ENCODE results near the gene AP3B1. TPM values are rescaled to one million over a fixed set of nuclear protein-coding genes. Genes with fewer than 3 reads are reported as not detected.

The AP3B1 gene
- total RNA-seq, 4 donors from 2014 or later: 31.2 to 42.1 (median 36.2) TPM

DNA sequence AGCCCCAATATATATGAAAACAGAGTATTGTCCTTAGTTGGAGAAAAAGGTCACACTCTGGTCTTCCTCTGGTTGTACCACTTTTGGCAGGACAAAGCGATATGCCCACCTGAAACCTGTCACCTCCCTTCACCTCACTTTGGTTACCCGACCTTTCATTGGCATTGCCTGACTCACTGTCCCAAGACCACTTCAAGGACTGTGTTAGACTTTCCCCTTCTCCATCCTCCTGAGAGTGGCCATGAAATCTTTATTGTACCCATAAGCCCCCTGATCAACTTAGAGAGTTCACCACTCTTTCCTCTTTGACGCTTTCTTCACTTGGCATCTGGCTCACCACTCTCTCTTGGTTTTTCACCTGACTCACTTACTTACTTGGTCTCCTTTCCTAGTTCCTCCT is 32.4 kb upstream of the AP3B1 start:
- no peak for DNase-seq (ENCODE audit: extremely low spot score)
- no peaks in the 10 kb centered on the region for H3K4me1 ChIP-seq
- H3K27me3 ChIP-seq: no peaks in the 10 kb centered on the region
- H3K27ac ChIP-seq (replicated peaks in 1 of 4): no peak overlapping the region
- intact Hi-C loops (cut with DNase I): no loop called here
- WGBS: 95% methylated on average over 3 of the region's 3 CpGs
- no peak overlapping the region for H3K4me3 ChIP-seq
- TF ChIP-seq EP300 (IDR thresholded peaks at IDR 0.05) (no peak), POLR2A (IDR thresholded peaks at IDR 0.05; ENCODE audit: low read depth) (no peak), POLR2AphosphoS5 (IDR thresholded peaks at IDR 0.05) (no peak)
- TF ChIP-seq, protein P1, sequence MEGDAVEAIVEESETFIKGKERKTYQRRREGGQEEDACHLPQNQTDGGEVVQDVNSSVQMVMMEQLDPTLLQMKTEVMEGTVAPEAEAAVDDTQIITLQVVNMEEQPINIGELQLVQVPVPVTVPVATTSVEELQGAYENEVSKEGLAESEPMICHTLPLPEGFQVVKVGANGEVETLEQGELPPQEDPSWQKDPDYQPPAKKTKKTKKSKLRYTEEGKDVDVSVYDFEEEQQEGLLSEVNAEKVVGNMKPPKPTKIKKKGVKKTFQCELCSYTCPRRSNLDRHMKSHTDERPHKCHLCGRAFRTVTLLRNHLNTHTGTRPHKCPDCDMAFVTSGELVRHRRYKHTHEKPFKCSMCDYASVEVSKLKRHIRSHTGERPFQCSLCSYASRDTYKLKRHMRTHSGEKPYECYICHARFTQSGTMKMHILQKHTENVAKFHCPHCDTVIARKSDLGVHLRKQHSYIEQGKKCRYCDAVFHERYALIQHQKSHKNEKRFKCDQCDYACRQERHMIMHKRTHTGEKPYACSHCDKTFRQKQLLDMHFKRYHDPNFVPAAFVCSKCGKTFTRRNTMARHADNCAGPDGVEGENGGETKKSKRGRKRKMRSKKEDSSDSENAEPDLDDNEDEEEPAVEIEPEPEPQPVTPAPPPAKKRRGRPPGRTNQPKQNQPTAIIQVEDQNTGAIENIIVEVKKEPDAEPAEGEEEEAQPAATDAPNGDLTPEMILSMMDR (IDR thresholded peaks at IDR 0.05): no peak
- H3K9me3 ChIP-seq: no peaks in the 10 kb centered on the region
- no peaks in the 10 kb centered on the region for H3K36me3 ChIP-seq

DNA sequence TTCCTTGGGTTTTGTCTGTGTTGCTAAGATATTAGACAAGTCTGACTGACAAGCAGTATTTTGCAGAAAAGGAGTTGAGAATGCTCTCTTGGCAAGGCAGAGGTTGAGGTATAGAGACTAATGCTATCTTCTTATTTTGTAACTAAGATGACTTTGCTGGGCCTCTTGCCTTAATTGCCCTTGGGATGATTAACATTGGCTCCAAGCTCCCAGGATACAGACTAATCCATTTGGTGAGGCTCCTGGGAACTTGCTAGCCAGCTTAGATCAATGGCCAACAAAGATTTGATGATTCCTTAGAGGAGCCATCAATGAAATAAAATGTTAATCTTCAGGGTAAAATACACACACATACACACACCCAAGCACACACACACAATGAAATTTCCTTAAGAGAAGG is 28.7 kb upstream of the AP3B1 start:
- H3K27me3 ChIP-seq: no peaks in the 10 kb centered on the region
- H3K4me3 ChIP-seq: no peak overlapping the region
- H3K36me3 ChIP-seq: no peaks in the 10 kb centered on the region
- H3K9me3 ChIP-seq: no peaks in the 10 kb centered on the region
- intact Hi-C loops (cut with DNase I): no loop called here
- no peaks in the 10 kb centered on the region for H3K4me1 ChIP-seq
- DNase-seq (ENCODE audit: extremely low spot score): no peak
- no peak overlapping the region for H3K27ac ChIP-seq (replicated peaks in 1 of 4)
- TF ChIP-seq POLR2A (IDR thresholded peaks at IDR 0.05; ENCODE audit: low read depth) (no peak), POLR2AphosphoS5 (IDR thresholded peaks at IDR 0.05) (no peak), EP300 (IDR thresholded peaks at IDR 0.05) (no peak)
- TF ChIP-seq, protein P1 (IDR thresholded peaks at IDR 0.05): no peak

DNA sequence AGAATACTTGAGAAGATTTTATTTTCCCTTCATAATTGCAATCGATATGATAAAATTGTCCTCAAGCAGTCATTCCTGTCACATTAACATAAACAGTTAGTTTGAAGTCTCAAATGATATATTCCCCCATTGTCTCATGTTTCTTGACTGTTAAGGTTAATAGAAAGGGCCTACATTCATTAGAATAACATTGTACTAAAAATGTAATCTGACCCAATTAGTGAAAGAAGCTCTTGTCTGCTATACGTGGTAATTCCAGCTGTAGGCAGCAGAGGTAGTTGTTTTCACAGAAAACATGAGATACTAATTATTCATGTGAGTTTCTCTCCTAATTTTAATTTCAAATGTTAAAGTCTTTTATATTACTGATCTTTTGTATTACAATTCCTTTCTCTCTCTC is 25.9 kb upstream of the AP3B1 start:
- TF ChIP-seq, protein P1 (IDR thresholded peaks at IDR 0.05): peak; percentile 45 to 61 (median 48)
- TF ChIP-seq POLR2AphosphoS5 (IDR thresholded peaks at IDR 0.05): no peak
- TF ChIP-seq POLR2A (IDR thresholded peaks at IDR 0.05; ENCODE audit: low read depth): no peak
- no peak for TF ChIP-seq EP300 (IDR thresholded peaks at IDR 0.05)
- 43% methylated on average over 2 of the region's 2 CpGs for WGBS
- Histone ChIP-seq H3K4me1 (no peaks in the 10 kb centered on the region), H3K4me3 (no peak overlapping the region), H3K9me3 (no peaks in the 10 kb centered on the region), H3K27me3 (no peaks in the 10 kb centered on the region), H3K27ac (replicated peaks in 1 of 4) (no peak overlapping the region), H3K36me3 (no peaks in the 10 kb centered on the region)
- DNase-seq (ENCODE audit: extremely low spot score): no peak
- intact Hi-C loops (cut with DNase I): no loop called here

DNA sequence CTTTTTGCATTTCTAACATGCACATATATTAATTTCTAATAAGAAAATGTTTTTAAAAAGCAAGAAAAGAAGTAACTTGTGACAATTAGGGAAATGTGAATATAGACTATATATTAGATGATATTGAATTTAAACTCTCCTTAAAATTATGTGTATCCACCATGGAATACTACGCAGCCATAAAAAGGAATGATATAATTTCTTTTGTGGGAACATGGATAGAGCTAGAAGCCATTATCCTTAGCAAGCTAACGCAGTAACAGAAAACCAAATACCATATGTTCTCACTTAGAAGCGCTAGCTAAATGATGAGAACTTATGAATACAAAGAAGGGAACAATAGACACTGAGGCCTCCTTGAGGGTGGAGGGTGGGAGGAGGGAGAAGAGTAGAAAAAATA is 23.8 kb upstream of the AP3B1 start:
- intact Hi-C loops (cut with DNase I): no loop called here
- no peak for DNase-seq (ENCODE audit: extremely low spot score)
- Histone ChIP-seq H3K27me3 (no peaks in the 10 kb centered on the region), H3K9me3 (no peaks in the 10 kb centered on the region), H3K4me1 (no peaks in the 10 kb centered on the region), H3K4me3 (no peak overlapping the region), H3K27ac (replicated peaks in 1 of 4) (no peak overlapping the region), H3K36me3 (no peaks in the 10 kb centered on the region)
- TF ChIP-seq EP300 (IDR thresholded peaks at IDR 0.05): no peak
- TF ChIP-seq, protein P1 (IDR thresholded peaks at IDR 0.05): no peak
- no peak for TF ChIP-seq POLR2AphosphoS5 (IDR thresholded peaks at IDR 0.05)
- TF ChIP-seq POLR2A (IDR thresholded peaks at IDR 0.05; ENCODE audit: low read depth): no peak
- WGBS: 96% methylated on average over 3 of the region's 3 CpGs

DNA sequence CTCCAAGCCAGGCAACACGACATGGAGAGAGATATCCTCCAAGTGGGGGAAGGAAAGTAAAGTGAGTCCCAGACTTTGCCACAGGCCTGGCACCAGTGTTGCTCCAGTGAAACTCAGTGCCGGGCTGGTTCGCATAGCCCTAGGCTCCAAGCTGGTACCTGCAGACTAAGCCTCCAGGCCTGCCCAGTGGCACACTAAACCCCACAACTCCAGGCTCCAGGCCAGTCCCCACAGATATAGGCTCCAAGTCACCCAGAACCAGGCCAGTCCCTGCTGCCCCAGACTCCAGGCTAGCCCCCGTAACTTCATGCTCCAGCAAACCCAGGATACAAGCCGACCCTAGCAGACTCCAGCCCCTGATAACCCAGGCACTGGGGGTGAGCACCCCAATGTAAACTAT is 23.0 kb upstream of the AP3B1 start:
- intact Hi-C loops (cut with DNase I): no loop called here
- no peak overlapping the region for H3K27ac ChIP-seq (replicated peaks in 1 of 4)
- WGBS: 84% methylated on average over 5 of the region's 5 CpGs

More for the DNA sequence above, 23.0 kb upstream of the AP3B1 start:
- Histone ChIP-seq H3K36me3 (no peaks in the 10 kb centered on the region), H3K4me3 (no peak overlapping the region), H3K9me3 (no peaks in the 10 kb centered on the region), H3K4me1 (no peaks in the 10 kb centered on the region), H3K27me3 (no peaks in the 10 kb centered on the region)
- no peak for DNase-seq (ENCODE audit: extremely low spot score)
- TF ChIP-seq POLR2AphosphoS5 (IDR thresholded peaks at IDR 0.05) (no peak), EP300 (IDR thresholded peaks at IDR 0.05) (no peak), POLR2A (IDR thresholded peaks at IDR 0.05; ENCODE audit: low read depth) (no peak)
- TF ChIP-seq, protein P1 (IDR thresholded peaks at IDR 0.05): no peak
